GM12878 (cell line): ENCODE results near the gene CFHR4. TPM values are rescaled to one million over a fixed set of nuclear protein-coding genes. Genes with fewer than 3 reads are reported as not detected.

Experiments used
- ATAC-seq: fragments of 200-7000 bp; cut with Tn5 transposase; 3 replicates; pipeline ENCODE4 v1.9.1; 2020; ENCODE audit warnings: mild to moderate bottlenecking, moderate library complexity
- BruUV-seq: library from RNA; stranded (reverse); fragments of 400-500 nt; replicated peaks from 2 replicates; lab custom pipeline; 2021; lab: Mats Ljungman, UMichigan
- CTCF ChIA-PET: fragments of 300-600 bp; sonication (Branson Sonifier 250); formaldehyde crosslinking; extraction: SDS; loops from one replicate; lab custom pipeline; 2021; ENCODE audit warnings: inconsistent platforms; lab: Yijun Ruan, JAX
- POLR2A ChIA-PET: fragments of 350-600 bp; formaldehyde crosslinking; extraction: SDS; loops from one replicate; lab custom pipeline; 2021; ENCODE audit warnings: inconsistent platforms; lab: Charles Lee
- RAD21 ChIA-PET: fragments of 300-600 bp; sonication (Branson Sonifier 250); formaldehyde crosslinking; loops from one replicate; lab custom pipeline; 2023; ENCODE audit warnings: antibody characterized with exemption; ENCODE audit not compliant: unreplicated experiment; lab: Charles Lee
- SMC1A ChIA-PET: fragments of 300-600 bp; sonication (Branson Sonifier 250); formaldehyde crosslinking; loops from one replicate; lab custom pipeline; 2023; ENCODE audit not compliant: unreplicated experiment, uncharacterized antibody; lab: Charles Lee
- DNase-seq: peaks from one replicate; pipeline ENCODE4 v3.0.0-alpha.2; 2011; ENCODE audit warnings: low read depth, low spot score
- FAIRE-seq: peaks from 3 replicates; lab custom pipeline; 2011; peaks lifted over from hg19 to GRCh38; lab: Jason Lieb, UNC
- H2AFZ ChIP-seq: 2 replicates; pipeline ENCODE4 v1.6.0; 2011; ENCODE audit warnings: low read depth, low read length, control low read depth; ENCODE audit not compliant: control insufficient read depth
- H3K27ac ChIP-seq: 2 replicates; pipeline ENCODE4 v1.5.1; 2011; ENCODE audit warnings: control low read depth; ENCODE audit not compliant: control insufficient read depth, insufficient read depth
- H3K27me3 ChIP-seq, 2 experiments: replicated peaks in 1 of 2; 2 replicates each; pipeline versions ENCODE4 v1.6.0 to v1.6.1; 2011; ENCODE audit warnings: low read length in 1 of 2; ENCODE audit not compliant: control insufficient read depth in 2 of 2, insufficient read depth in 2 of 2
- H3K36me3 ChIP-seq, 2 experiments: 2 replicates each; pipeline ENCODE4 v1.5.1; 2011; ENCODE audit warnings: low read length in 1 of 2; ENCODE audit not compliant: control insufficient read depth in 2 of 2, insufficient read depth in 2 of 2
- H3K4me1 ChIP-seq: 2 replicates; pipeline ENCODE4 v1.6.1; 2011; ENCODE audit warnings: mild to moderate bottlenecking, low read length, moderate library complexity, mixed read lengths; ENCODE audit not compliant: control insufficient read depth, insufficient read depth
- H3K4me2 ChIP-seq: 2 replicates; pipeline ENCODE4 v1.6.0; 2011; ENCODE audit warnings: control low read depth; ENCODE audit not compliant: control insufficient read depth, insufficient read depth
- H3K4me3 ChIP-seq: fragments of 200-600 bp; sonication (generic); 2 replicates; pipeline ENCODE4 v1.5.1; 2016
- H3K79me2 ChIP-seq: 2 replicates; pipeline ENCODE4 v1.6.0; 2011; ENCODE audit warnings: low read length; ENCODE audit not compliant: control insufficient read depth, insufficient read depth
- H3K9ac ChIP-seq: 2 replicates; pipeline ENCODE4 v1.8.0; 2011; ENCODE audit warnings: low read length, control low read depth, mixed read lengths; ENCODE audit not compliant: control insufficient read depth, insufficient read depth
- H3K9me3 ChIP-seq: replicated peaks from 3 replicates; pipeline ENCODE4 v1.5.1; 2011; ENCODE audit warnings: mild to moderate bottlenecking, low read length; ENCODE audit not compliant: control insufficient read depth, insufficient read depth
- H4K20me1 ChIP-seq: 2 replicates; pipeline ENCODE4 v1.6.0; 2011; ENCODE audit not compliant: control insufficient read depth, insufficient read depth
- BACH1 ChIP-seq: fragments of 450-650 bp; IDR thresholded peaks from 2 replicates; pipeline ENCODE4 v1.6.1; 2017; ENCODE audit warnings: mild to moderate bottlenecking, borderline replicate concordance
- BHLHE40 ChIP-seq, 2 experiments: fragments of 450-650 bp in 1 of 2; IDR thresholded peaks; 2 replicates each; pipeline ENCODE4 v1.6.1; 2011 to 2017; ENCODE audit warnings: low read depth in 2 of 2, borderline replicate concordance in 1 of 2, improper control_type of control experiment in 1 of 2, low read length in 1 of 2, mild to moderate bottlenecking in 1 of 2
- FOXM1 ChIP-seq: IDR thresholded peaks from 2 replicates; pipeline ENCODE4 v1.6.1; 2012; ENCODE audit warnings: low read depth, mild to moderate bottlenecking, inconsistent platforms, low read length, moderate library complexity
- JUNB ChIP-seq: IDR thresholded peaks from 2 replicates; pipeline ENCODE4 v1.6.1; 2016; ENCODE audit warnings: antibody characterized with exemption, mild to moderate bottlenecking
- MLLT1 ChIP-seq: fragments of 450-650 bp; IDR thresholded peaks from 2 replicates; pipeline ENCODE4 v1.6.1; 2016; ENCODE audit warnings: mild to moderate bottlenecking
- NFXL1 ChIP-seq: fragments of 450-650 bp; IDR thresholded peaks from 2 replicates; pipeline ENCODE4 v1.6.1; 2017; ENCODE audit warnings: antibody characterized with exemption, mild to moderate bottlenecking, borderline replicate concordance
- NFYB ChIP-seq: IDR thresholded peaks from 2 replicates; pipeline ENCODE4 v1.6.1; 2011; ENCODE audit warnings: low read depth, mild to moderate bottlenecking, low read length, improper control_type of control experiment, moderate library complexity; ENCODE audit not compliant: insufficient read depth
- NR2C1 ChIP-seq: fragments of 450-650 bp; IDR thresholded peaks from 2 replicates; pipeline ENCODE4 v1.6.1; 2017; ENCODE audit warnings: antibody characterized with exemption, mild to moderate bottlenecking, moderate library complexity
- RAD51 ChIP-seq: fragments of 450-650 bp; IDR thresholded peaks from 2 replicates; pipeline ENCODE4 v1.6.1; 2016; ENCODE audit warnings: moderate library complexity, mild to moderate bottlenecking, inconsistent platforms
- SMAD1 ChIP-seq: fragments of 450-650 bp; IDR thresholded peaks from 2 replicates; pipeline ENCODE4 v1.6.1; 2018; ENCODE audit warnings: mild to moderate bottlenecking, low read depth; ENCODE audit not compliant: partially characterized antibody
- TCF12 ChIP-seq: IDR thresholded peaks from 2 replicates; pipeline ENCODE4 v1.6.1; 2011; ENCODE audit warnings: low read depth, mild to moderate bottlenecking, low read length
- WRNIP1 ChIP-seq: IDR thresholded peaks from 2 replicates; pipeline ENCODE4 v1.6.1; 2011; ENCODE audit warnings: low read depth, low read length, improper control_type of control experiment, borderline replicate concordance
- ZBTB11 ChIP-seq: fragments of 450-650 bp; formaldehyde crosslinking; IDR thresholded peaks from 2 replicates; pipeline ENCODE4 v1.5.0; 2022; ENCODE audit warnings: mild to moderate bottlenecking, missing genetic modification characterization
- ZNF207 ChIP-seq: fragments of 450-650 bp; IDR thresholded peaks from 2 replicates; pipeline ENCODE4 v1.6.1; 2014; ENCODE audit warnings: antibody characterized with exemption, mild to moderate bottlenecking, borderline replicate concordance
- ZNF592 ChIP-seq: fragments of 450-650 bp; IDR thresholded peaks from 2 replicates; pipeline ENCODE4 v1.6.1; 2017; ENCODE audit warnings: mild to moderate bottlenecking, moderate library complexity
- WGBS: methylation state at CpG from one replicate; pipeline ENCODE4 v1.1.6; 2016; ENCODE audit warnings: low lambda C conversion rate; ENCODE audit not compliant: insufficient replicate concordance, insufficient coverage; ENCODE audit errors: missing lambda C conversion rate; 5-methylcytosine and 5-hydroxymethylcytosine counted together
- in situ Hi-C: fragments of 300-500 bp; cut with MboI; formaldehyde crosslinking; loops from 9 replicates; pipeline ENCODE4 v1.14.3; 2018; ENCODE audit warnings: mixed read lengths
- intact Hi-C: fragments of 100-400 bp; cut with micrococcal nuclease; formaldehyde crosslinking; loops from one replicate; pipeline ENCODE4 v1.14.2; 2022; ENCODE audit not compliant: unreplicated experiment
- polyA plus RNA-seq, 11 experiments: library from polyadenylated mRNA; depleted of rRNA in 4 of 11; unstranded in 6 of 11; stranded (reverse) in 5 of 11; fragments of >200 nt; fragmentation: Nextera tagmentation in 4 of 11; fragmentation: Illumina TruSeq in 1 of 11; extraction: Ambion mirVana in 4 of 11; extraction: Trizol in 1 of 11; gene quantifications; 1 replicate in 1 of 11; 2 replicates in 10 of 11; pipeline versions ENCODE4 v1.2.1 to v1.2.3, GENCODE V29; 2011 to 2016; ENCODE audit warnings: inconsistent platforms in 2 of 11, missing spikeins in 2 of 11, low read depth in 1 of 11
- total RNA-seq, 4 experiments: library from RNA; depleted of rRNA in 3 of 4; stranded (reverse); fragments of >200 nt in 3 of 4; fragmentation: Illumina TruSeq in 1 of 4; extraction: Trizol in 1 of 4; gene quantifications; 2 replicates each; pipeline versions ENCODE4 v1.2.1 to v1.2.3, GENCODE V29; 2013 to 2021

Gene CFHR4
- total and polyA plus RNA-seq, 10 of the 15 experiments (the other 5 are each of a cell fraction or from before 2014, with no cell fraction given): not detected

- no peaks in the 10 kb centered on the region for H3K36me3 ChIP-seq
- H4K20me1 ChIP-seq: no peaks in the 10 kb centered on the region
- H3K27me3 ChIP-seq: no peaks in the 10 kb centered on the region
- no peaks in the 10 kb centered on the region for H3K79me2 ChIP-seq
- WGBS: 0% methylated on average over 2 of the region's 2 CpGs
- intact Hi-C loops: no loop called here
- ChIA-PET RAD21 (no interaction called here), POLR2A (no interaction called here), CTCF (interaction anchor here (0.6 kb wide), 1 partner anchor 896 kb away, joined by 3 read pairs; no protein-coding TSS in a partner anchor), SMC1A (interaction anchor here (1.0 kb wide), 1 partner anchor 234 kb away, joined by 3 read pairs; no protein-coding TSS in a partner anchor)
- ATAC-seq: peak; percentile 93
- H3K27ac ChIP-seq: no peak overlapping the region
- DNase-seq: peak; percentile 1
- no peak overlapping the region for H3K4me2 ChIP-seq
- H3K4me3 ChIP-seq: no peak overlapping the region; the same call in 1 of the 2 replicates
- H2AFZ ChIP-seq: no peak overlapping the region
- no TSS peak for BruUV-seq
- H3K4me1 ChIP-seq: no peaks in the 10 kb centered on the region
- H3K9ac ChIP-seq: no peak overlapping the region
- no peak for FAIRE-seq
- in situ Hi-C loops: no loop called here
- no peaks in the 10 kb centered on the region for H3K9me3 ChIP-seq
- TF ChIP-seq ZBTB11 (CRISPR knock-in tag) (no peak), ZNF592 (no peak), NFXL1 (no peak), FOXM1 (no peak), NFYB (no peak), SMAD1 (no peak), JUNB (peak; percentile 44; the same call in 1 of the 2 replicates), BACH1 (no peak), BHLHE40 (IDR thresholded peaks at IDR 0.05; ENCODE audit: borderline replicate concordance in 1 of 2, low read depth in 2 of 2, low read length in 1 of 2) (peak; percentile 8 to 15; a peak in 1 of 4 replicates), RAD51 (peak; percentile 59), TCF12 (peak; percentile 12; the same call in 1 of the 2 replicates), MLLT1 (no peak), ZNF207 (no peak), WRNIP1 (no peak), NR2C1 (no peak)
Measured at GRCh38 chr1:196951711-196952394, 64.0 kb downstream of the CFHR4 start.
